ENCODE results near the gene CREB3L2. TPM values are rescaled to one million over a fixed set of nuclear protein-coding genes. Genes with fewer than 3 reads are reported as not detected.
A peak's percentile ranks its signal among the peaks of the same experiment; 100 is the strongest.

The CREB3L2 gene
- total RNA-seq, 3 donors from 2014 or later = 15.8 to 54.3 (median 40.6) TPM

DNA sequence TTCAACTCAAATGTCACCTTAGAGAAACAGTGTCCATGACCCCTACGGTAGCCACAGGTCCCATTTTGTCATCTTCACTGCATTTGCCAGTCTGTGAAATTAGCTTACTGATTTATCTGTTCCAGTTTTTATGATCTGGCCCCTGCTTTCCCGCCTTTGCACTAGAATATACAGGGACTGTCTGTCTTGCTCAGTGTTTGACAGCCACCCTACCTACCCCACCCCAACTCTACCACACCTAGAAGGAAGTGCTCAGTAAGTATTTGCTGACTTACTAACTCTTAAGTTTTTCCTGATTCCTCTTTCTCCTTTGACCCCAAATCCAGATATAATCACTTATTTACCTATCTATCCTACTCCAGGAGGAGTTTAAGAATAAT, 49.5 kb downstream of the CREB3L2 start:
- ATAC-seq (peak; percentile 85), DNase-seq (peak in 2 of 3 donors; percentile 37 to 39)
- TF ChIP-seq CTCF (IDR thresholded peaks at IDR 0.05) = no peak
- intact Hi-C loops (cut with DNase I, micrococcal nuclease) = loop anchor here in 1 of 2 donors (10.0 kb wide), 1 partner anchor 52 kb away; the partner anchor contains the start of gene CREB3L2
- Histone ChIP-seq H3K36me3 (ENCODE audit: low read depth) (no peaks in the 10 kb centered on the region), H3K9me3 (no peaks in the 10 kb centered on the region), H3K4me3 (no peak overlapping the region), H3K4me1 (ENCODE audit: low read depth) (peaks cover 29% of the 10 kb centered on the region)

GRCh38 chr7:137951700-137952425, 50.0 kb downstream of the CREB3L2 start:
- no peak for TF ChIP-seq CTCF (IDR thresholded peaks at IDR 0.05)
- ATAC-seq = peak; percentile 17

DNA sequence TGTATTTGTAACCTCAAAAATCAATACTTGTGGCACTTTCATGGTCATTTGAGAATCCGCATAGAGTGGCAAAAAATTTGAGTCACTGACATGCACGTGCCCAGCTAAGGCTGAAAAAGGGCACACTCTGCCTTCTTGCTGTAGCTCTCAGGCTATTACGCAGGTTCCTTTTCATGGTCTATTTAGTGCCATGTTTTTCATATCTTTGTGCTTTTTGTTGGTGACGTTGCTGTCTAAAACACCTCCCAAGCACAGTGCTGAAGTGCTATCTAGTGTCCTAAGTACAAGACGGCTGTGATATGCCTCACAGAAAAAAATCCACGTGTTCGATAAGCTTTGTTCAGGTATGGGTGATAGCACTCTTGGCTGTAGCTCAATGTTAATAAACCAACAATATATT, 50.9 kb downstream of the CREB3L2 start:
- Histone ChIP-seq H3K4me1 (ENCODE audit: low read depth) (peaks cover 29% of the 10 kb centered on the region), H3K36me3 (ENCODE audit: low read depth) (no peaks in the 10 kb centered on the region), H3K4me3 (no peak overlapping the region), H3K9me3 (no peaks in the 10 kb centered on the region)
- intact Hi-C loops (cut with DNase I, micrococcal nuclease) = loop anchor here in 1 of 2 donors (10.0 kb wide), 1 partner anchor 54 kb away; the partner anchor contains the start of gene CREB3L2
- DNase-seq (no peak), ATAC-seq (no peak)
- no peak for TF ChIP-seq CTCF (IDR thresholded peaks at IDR 0.05)

More at GRCh38 chr7:137951700-137952425, 50.0 kb downstream of the CREB3L2 start:
- intact Hi-C loops (cut with DNase I, micrococcal nuclease) = loop anchor here in 1 of 2 donors (10.0 kb wide), 1 partner anchor 53 kb away; the partner anchor contains the start of gene CREB3L2
- no peak for DNase-seq
- Histone ChIP-seq H3K4me1 (ENCODE audit: low read depth) (peaks cover 29% of the 10 kb centered on the region), H3K9me3 (no peaks in the 10 kb centered on the region), H3K4me3 (no peak overlapping the region), H3K36me3 (ENCODE audit: low read depth) (no peaks in the 10 kb centered on the region)

GRCh38 chr7:137950263-137950621, 51.6 kb downstream of the CREB3L2 start:
- no peaks in the 10 kb centered on the region for H3K9me3 ChIP-seq
- no peak overlapping the region for H3K4me3 ChIP-seq
- peaks cover 29% of the 10 kb centered on the region for H3K4me1 ChIP-seq (ENCODE audit: low read depth)
- intact Hi-C loops (cut with DNase I, micrococcal nuclease) = loop anchor here in 1 of 2 donors (10.0 kb wide), 1 partner anchor 55 kb away; the partner anchor contains the start of gene CREB3L2
- TF ChIP-seq CTCF (IDR thresholded peaks at IDR 0.05) = no peak
- H3K36me3 ChIP-seq (ENCODE audit: low read depth) = no peaks in the 10 kb centered on the region
- no peak for DNase-seq
- no peak for ATAC-seq

GRCh38 chr7:137949416-137950262, 52.2 kb downstream of the CREB3L2 start:
- no peaks in the 10 kb centered on the region for H3K36me3 ChIP-seq (ENCODE audit: low read depth)
- H3K9me3 ChIP-seq = no peaks in the 10 kb centered on the region
- no peak for DNase-seq
- intact Hi-C loops (cut with DNase I, micrococcal nuclease) = loop anchor here in 1 of 2 donors (10.0 kb wide), 1 partner anchor 55 kb away; the partner anchor contains the start of gene CREB3L2
- peaks cover 27% of the 10 kb centered on the region for H3K4me1 ChIP-seq (ENCODE audit: low read depth)
- TF ChIP-seq CTCF (IDR thresholded peaks at IDR 0.05) = no peak
- H3K4me3 ChIP-seq = no peak overlapping the region
- no peak for ATAC-seq
